GM18873 (cell line): Measurements from ENCODE around the gene MED25.

Experiments used
- ATAC-seq: cut with Tn5 transposase; IDR thresholded peaks from one replicate; pipeline ENCODE4 v1.9.1; 2021; ENCODE audit warnings: mild to moderate bottlenecking, moderate library complexity, moderate number of reproducible peaks; ENCODE audit not compliant: unreplicated experiment, low FRiP score

The MED25 gene

DNA sequence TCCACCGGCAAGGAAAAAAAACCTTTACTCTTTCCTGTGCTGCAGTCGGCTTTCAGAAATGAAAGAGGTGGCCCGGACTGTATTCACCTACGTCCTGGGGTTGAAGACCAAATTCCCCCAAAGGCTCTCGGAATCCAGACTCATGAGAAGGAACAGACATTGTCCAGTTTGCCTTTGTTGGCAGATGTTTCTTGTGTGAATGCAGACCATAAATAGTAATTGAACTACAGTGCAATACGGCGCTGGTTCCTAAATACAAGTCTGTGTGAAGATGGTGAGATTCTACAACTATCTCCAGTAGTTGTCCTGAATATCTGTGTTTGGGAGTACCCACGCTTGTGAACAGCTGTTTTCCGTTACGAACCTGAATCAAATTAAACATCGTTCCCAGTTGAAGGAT, 21.6 kb downstream of the MED25 start:
- no peak for ATAC-seq

DNA sequence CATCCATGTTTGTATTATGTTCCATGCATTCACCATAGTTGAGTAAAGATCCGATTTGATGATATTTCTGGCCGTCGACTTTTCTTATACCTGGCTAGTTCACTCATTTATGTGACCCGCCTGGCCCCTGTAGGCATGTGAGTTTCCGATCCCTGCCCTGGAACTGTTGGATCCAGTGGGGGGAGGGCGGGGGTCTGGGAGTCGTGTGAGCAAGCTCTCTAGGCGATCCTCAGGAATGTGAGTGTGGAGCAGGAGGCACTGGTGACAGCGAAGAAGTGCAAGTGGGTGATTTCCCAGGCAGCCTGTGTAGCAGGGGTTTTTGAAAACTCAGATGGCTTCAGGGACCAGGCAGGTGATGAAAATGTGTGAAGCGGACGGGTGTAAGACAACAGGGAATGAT, 22.2 kb downstream of the MED25 start:
- ATAC-seq, result no peak

DNA sequence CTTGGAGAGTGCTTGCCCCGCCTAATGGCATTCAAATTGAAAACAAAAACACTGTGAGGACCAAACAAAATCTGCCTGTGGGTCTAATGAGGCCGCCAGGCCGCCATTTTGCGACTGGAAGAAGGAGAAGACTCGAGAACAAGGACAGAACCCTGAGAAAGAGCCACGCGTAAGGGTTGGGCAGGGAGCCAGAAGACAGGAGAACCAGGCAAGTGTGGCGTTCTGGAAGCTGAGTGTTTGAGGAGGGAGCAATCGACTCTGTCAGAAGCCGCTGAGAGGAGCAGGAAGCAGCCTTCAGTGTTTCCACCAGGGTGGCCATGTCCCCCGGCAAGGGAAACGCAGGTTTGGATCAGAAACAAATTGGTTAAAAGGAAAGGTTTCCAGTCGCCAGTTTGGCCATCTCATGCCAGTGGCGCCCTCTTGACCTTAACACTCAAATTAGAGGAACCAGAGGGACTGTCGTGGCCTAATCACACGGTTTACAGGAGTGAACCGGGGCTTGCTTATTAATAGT, 22.7 kb downstream of the MED25 start:
- ATAC-seq, result no peak

GRCh38 chr19:49843265-49843664, 25.2 kb downstream of the MED25 start:
- ATAC-seq, result no peak

- no peak for ATAC-seq
These were observed 26.3 kb downstream of the MED25 start for GRCh38 chr19:49844138-49845095.

GRCh38 chr19:49845414-49845813, 27.3 kb downstream of the MED25 start:
- no peak for ATAC-seq

GRCh38 chr19:49846408-49846807, 28.3 kb downstream of the MED25 start:
- no peak for ATAC-seq

- no peak for ATAC-seq
These were observed 29.9 kb downstream of the MED25 start for GRCh38 chr19:49847731-49848696.

DNA sequence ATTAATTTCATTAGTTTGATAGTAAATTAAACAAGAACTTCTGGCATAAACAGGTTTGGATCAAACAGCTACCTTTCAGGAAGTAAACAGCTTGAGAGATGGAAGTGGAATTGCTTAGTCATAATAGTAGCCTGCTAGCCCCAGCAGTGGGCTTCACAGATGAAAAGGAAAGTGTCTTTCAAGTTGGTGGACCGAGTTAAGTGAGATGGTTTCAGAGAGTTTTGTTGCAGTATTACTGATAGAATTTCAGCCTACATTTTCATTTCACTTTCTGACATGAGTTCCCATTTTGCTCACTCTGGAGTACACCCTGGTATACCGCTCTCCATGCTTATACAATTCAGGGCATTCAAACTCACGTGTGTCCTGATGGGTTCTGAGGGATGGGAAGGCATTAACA, 30.8 kb downstream of the MED25 start:
- no peak for ATAC-seq

DNA sequence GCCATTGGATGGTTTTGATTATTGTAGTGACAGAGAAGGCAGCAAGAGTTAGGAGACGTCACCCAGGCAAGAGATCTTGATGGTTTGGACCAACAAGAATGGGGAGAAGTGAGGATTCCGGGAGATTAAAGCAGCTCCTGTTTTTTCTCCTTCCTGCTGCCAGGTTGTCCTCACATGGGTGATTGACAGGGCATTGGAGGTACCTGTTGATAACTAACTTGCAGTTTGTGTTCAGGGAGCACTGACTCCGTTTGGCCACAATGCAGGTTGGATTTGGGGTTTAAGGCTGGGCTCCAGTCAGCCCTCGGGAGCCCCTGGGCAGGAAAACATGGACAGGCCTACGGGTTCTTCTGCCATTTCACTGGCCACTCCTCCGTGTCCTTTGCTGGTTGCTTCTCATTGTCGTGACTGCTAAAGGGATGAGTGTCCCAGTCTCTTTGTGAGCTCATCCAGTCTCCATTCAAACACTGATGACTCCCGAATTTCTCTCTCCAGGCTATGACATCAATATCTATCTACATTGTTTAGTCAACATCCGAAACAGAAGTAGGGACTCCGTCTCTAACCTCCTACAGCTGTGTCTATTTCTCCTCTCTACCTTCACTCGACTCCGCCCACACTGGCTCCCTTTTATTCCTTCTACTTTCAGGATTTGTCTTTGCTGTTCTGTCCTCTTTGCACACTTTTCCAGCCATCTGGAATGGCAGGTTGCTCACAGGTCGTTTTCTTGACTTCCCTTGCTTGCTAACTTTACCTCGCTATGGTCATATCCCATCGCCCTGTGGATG, 31.5 kb downstream of the MED25 start:
- no peak for ATAC-seq

- no peak for ATAC-seq
These were observed 32.1 kb downstream of the MED25 start for GRCh38 chr19:49850221-49850486.

DNA sequence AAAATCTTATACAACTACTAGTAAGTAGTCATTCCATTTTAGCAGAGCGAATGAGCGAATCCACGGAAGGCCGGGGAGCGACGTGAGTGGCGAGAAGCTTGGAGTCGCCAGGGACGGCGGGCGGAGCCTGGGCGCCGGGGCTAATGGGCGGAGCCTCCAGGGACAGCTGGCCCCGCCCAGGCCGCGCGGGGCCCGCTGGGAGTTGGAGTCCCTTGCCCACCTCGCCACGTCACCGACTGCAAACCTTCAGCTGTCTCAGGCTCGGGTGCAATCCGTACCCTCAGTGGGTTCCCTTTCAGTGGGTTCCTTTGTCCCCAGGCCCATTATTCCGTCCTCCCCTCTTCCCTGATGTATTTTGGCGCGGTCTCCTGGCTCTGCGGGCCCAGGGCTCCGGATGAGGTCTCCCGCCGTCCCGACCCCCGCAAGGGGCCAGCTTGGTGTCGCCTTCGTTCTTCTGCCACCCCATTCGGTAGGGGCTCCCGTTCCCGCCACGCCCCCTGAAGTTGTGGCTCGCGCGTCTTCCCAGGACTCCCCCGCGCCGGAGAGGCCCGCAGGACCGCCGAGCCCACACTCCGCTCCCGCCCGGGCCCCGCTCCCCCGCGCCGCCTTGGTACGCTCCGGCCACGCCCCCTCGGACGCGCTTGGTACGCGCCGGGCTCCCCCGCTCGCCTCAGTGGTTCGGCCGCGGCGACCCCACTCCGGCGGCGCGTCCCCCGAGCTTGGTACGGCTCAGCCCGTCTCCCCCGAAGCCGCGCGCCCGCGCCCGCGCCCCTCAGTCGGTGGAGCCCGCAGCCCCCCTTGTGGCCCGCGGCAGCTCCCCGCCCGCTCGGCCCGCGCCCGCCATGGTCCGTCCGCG, 32.6 kb downstream of the MED25 start, which contains the start of gene PTOV1:
PTOV1 (plus strand) TSS at position 673 of the 856 bp plus-strand sequence.
- peak; percentile 44 for ATAC-seq

GRCh38 chr19:49851456-49852259, 33.6 kb downstream of the MED25 start:
- ATAC-seq, result no peak

- no peak for ATAC-seq
These were observed 34.6 kb downstream of the MED25 start for GRCh38 chr19:49852631-49853126.

- ATAC-seq, result no peak
These were observed 35.8 kb downstream of the MED25 start for GRCh38 chr19:49853852-49854377.

DNA sequence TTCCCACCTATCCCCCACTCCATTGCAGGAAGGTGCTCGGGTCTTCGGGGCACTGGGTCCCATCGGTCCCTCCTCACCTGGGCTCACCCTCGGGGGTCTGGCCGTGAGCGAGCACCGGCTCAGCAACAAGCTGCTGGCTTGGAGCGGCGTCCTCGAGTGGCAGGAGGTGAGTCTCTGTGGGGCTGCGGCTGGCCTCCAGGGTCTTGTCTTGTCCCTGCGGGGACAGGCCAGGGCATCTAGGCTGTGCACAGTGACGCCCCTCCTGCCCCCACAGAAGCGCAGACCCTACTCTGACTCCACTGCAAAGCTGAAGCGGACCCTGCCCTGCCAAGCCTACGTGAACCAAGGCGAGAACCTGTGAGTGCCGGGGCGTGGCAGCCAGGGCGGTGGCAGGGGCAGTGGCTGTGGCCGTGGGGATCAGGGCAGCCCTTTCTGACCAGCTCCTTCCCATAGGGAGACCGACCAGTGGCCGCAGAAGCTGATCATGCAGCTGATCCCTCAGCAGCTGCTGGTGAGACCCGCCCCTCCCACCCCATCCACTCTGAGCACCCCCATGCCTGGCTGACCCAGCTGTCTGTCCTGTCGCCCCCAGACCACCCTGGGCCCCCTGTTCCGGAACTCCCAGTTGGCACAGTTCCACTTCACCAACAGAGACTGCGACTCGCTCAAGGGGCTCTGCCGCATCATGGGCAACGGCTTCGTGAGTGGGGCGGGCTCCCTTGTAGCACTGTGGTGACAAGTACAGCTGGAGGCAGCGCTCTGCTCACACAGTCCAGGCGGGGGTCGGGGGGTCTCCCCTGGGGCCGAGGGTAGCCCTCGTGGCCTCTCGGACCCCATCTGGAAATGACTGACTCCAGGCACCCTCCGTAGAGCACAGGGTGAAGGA, 36.5 kb downstream of the MED25 start:
- no peak for ATAC-seq

DNA sequence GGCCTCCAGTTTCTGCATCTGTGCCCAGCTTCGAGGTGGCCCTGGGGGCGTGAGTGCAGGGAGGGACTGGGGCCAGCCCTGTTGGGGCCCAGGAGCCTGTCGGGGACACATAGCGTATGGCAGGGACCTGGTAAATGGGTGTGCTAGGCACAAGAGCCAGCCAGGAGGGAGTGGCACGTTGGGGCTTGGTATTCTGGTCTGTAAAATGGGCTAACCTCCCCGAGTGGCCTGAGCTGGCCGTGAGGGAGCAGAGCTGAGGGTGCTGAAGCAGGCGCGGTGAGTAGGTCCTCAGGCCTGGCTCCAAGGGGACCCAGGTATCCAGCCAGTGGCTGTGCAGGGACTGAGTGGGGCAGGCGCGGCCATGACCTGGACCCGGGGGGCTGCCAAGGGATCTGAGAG, 37.2 kb downstream of the MED25 start:
- no peak for ATAC-seq
